ENCODE results near the gene CFAP47.

DNA sequence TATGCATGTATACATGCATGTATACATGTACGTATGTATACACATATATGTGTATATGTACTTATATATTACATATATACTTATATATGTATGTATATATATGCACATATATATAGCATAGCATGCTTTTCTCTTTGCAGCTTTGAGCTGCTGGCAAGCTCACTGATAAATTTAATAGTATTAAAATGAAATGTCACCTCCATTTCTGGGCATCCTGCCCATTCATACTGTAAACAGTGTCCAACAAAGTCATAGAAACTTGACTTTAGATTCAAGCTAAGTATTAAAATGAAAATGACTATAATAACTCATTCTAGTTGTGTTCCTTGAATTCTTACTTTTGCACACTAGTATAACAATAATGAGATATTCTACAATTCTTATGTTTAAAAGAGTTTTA lies 163.7 kb downstream of the CFAP47 start:
- TF ChIP-seq, protein P1, sequence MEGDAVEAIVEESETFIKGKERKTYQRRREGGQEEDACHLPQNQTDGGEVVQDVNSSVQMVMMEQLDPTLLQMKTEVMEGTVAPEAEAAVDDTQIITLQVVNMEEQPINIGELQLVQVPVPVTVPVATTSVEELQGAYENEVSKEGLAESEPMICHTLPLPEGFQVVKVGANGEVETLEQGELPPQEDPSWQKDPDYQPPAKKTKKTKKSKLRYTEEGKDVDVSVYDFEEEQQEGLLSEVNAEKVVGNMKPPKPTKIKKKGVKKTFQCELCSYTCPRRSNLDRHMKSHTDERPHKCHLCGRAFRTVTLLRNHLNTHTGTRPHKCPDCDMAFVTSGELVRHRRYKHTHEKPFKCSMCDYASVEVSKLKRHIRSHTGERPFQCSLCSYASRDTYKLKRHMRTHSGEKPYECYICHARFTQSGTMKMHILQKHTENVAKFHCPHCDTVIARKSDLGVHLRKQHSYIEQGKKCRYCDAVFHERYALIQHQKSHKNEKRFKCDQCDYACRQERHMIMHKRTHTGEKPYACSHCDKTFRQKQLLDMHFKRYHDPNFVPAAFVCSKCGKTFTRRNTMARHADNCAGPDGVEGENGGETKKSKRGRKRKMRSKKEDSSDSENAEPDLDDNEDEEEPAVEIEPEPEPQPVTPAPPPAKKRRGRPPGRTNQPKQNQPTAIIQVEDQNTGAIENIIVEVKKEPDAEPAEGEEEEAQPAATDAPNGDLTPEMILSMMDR (conservative IDR thresholded peaks at IDR 0.05; ENCODE audit: low read length), result no peak
- TF ChIP-seq EZH2phosphoT487 (IDR thresholded peaks at IDR 0.05; ENCODE audit: borderline replicate concordance, low read depth, low read length), result no peak

Measured in OCI-LY7 (cell line).